A673 (cell line): ENCODE data around the gene BFSP2.

ENCODE experiments used
- CTCF ChIP-seq: fragments of 300-800, 200-600 bp; sonication (generic); conservative IDR thresholded peaks from 2 replicates; pipeline ENCODE4 v1.5.1; 2017; ENCODE audit warnings: low read depth, mild to moderate bottlenecking, antibody characterized with exemption, low read length, moderate library complexity, mixed read lengths
- EZH2 ChIP-seq: fragments of 200-600 bp; sonication (generic); IDR thresholded peaks from 2 replicates; pipeline ENCODE4 v1.6.1; 2017; ENCODE audit warnings: borderline replicate concordance, low read depth, mild to moderate bottlenecking, mixed read lengths, antibody characterized with exemption, low read length; ENCODE audit not compliant: poor library complexity, severe bottlenecking

- TF ChIP-seq CTCF (no peak), EZH2 (no peak)
Measured at GRCh38 chr3:133491481-133492059, 91.7 kb downstream of the BFSP2 start.
